Liver (tissue), 3 donors: Measurements from ENCODE around the gene LRRC71.

Source experiments
- EGR1 ChIP-seq, 2 donors: IDR thresholded peaks; 2 replicates each; pipeline ENCODE4 v1.6.1; 2016 to 2018; ENCODE audit warnings: antibody characterized with exemption in 2 of 2, low read depth in 2 of 2
- FOXA1 ChIP-seq: IDR thresholded peaks from 2 replicates; pipeline ENCODE4 v1.6.1; 2016; ENCODE audit warnings: antibody characterized with exemption
- JUND ChIP-seq, 2 donors: IDR thresholded peaks; 2 replicates each; pipeline ENCODE4 v1.6.1; 2016; ENCODE audit warnings: antibody characterized with exemption in 2 of 2
- NR2F2 ChIP-seq: IDR thresholded peaks from 2 replicates; pipeline ENCODE4 v1.6.1; 2016; ENCODE audit warnings: antibody characterized with exemption
- RAD21 ChIP-seq, 2 donors: IDR thresholded peaks; 2 replicates each; pipeline ENCODE4 v1.6.1; 2016; ENCODE audit warnings: antibody characterized with exemption in 2 of 2, mild to moderate bottlenecking in 2 of 2
- RXRA ChIP-seq, 2 donors: IDR thresholded peaks; 2 replicates each; pipeline ENCODE4 v1.6.1; 2017 to 2018; ENCODE audit warnings: antibody characterized with exemption in 2 of 2, mild to moderate bottlenecking in 1 of 2
- SP1 ChIP-seq: IDR thresholded peaks from 2 replicates; pipeline ENCODE4 v1.6.1; 2018; ENCODE audit warnings: antibody characterized with exemption, mild to moderate bottlenecking
- TAF1 ChIP-seq: conservative IDR thresholded peaks from 2 replicates; pipeline ENCODE4 v1.6.1; 2016; ENCODE audit warnings: antibody characterized with exemption, mild to moderate bottlenecking
- YY1 ChIP-seq: IDR thresholded peaks from 2 replicates; pipeline ENCODE4 v1.6.1; 2016; ENCODE audit warnings: antibody characterized with exemption, mild to moderate bottlenecking
- TF ChIP-seq, protein P1 (sequence below): IDR thresholded peaks from 2 replicates; pipeline ENCODE4 v1.6.1; 2016; ENCODE audit warnings: antibody characterized with exemption, mild to moderate bottlenecking
- TF ChIP-seq, protein P2 (sequence below): fragments of 150-350 bp; IDR thresholded peaks from 2 replicates; pipeline ENCODE4 v1.5.1; 2017; ENCODE audit warnings: improper control_type of control experiment, low read depth, low read length; ENCODE audit not compliant: missing input control
- TF ChIP-seq, protein P3 (sequence below): IDR thresholded peaks from 2 replicates; pipeline ENCODE4 v1.6.1; 2016; ENCODE audit warnings: antibody characterized with exemption
- TF ChIP-seq, protein P4 (sequence below): IDR thresholded peaks from 2 replicates; pipeline ENCODE4 v1.6.1; 2016; ENCODE audit warnings: antibody characterized with exemption
- donor health status: healthy.
- donor health status: healthy.

DNA sequence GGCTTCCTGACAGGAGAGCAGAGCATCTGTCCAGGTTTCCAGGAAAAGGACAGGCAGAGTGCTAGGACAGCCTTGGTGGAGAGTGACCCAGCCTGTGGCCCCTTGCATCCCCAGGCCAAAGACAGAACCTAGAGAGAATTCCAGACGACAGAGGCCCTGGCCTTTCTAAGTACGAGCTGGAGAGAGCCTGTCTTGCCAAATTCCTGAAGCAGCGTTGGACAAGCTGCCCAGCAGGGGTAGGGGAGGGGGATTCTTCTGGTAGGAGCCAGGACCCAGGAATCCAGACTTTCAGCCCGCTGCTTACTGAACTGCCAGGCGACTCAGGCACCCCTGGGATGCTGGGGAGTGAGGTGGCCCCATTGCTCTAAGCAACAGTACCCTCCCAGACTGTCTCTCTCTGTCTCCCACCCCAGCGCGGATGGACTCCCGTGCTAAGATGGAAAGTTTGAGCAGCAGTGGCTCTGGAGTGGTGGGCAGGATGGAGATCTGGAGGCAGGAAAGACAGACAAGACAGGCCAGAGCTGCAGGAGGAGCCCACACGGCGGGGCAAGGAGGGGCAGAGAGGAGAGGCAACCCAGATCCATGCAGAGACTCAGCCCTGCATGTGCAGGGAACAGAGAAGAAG lies 35.8 kb upstream of the LRRC71 start:
- TF ChIP-seq, protein P1, sequence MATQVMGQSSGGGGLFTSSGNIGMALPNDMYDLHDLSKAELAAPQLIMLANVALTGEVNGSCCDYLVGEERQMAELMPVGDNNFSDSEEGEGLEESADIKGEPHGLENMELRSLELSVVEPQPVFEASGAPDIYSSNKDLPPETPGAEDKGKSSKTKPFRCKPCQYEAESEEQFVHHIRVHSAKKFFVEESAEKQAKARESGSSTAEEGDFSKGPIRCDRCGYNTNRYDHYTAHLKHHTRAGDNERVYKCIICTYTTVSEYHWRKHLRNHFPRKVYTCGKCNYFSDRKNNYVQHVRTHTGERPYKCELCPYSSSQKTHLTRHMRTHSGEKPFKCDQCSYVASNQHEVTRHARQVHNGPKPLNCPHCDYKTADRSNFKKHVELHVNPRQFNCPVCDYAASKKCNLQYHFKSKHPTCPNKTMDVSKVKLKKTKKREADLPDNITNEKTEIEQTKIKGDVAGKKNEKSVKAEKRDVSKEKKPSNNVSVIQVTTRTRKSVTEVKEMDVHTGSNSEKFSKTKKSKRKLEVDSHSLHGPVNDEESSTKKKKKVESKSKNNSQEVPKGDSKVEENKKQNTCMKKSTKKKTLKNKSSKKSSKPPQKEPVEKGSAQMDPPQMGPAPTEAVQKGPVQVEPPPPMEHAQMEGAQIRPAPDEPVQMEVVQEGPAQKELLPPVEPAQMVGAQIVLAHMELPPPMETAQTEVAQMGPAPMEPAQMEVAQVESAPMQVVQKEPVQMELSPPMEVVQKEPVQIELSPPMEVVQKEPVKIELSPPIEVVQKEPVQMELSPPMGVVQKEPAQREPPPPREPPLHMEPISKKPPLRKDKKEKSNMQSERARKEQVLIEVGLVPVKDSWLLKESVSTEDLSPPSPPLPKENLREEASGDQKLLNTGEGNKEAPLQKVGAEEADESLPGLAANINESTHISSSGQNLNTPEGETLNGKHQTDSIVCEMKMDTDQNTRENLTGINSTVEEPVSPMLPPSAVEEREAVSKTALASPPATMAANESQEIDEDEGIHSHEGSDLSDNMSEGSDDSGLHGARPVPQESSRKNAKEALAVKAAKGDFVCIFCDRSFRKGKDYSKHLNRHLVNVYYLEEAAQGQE, result no peak
- TF ChIP-seq RXRA (IDR thresholded peaks at IDR 0.05) (no peak), JUND (IDR thresholded peaks at IDR 0.05) (no peak), NR2F2 (no peak), TAF1 (no peak), EGR1 (IDR thresholded peaks at IDR 0.05; ENCODE audit: low read depth in 2 of 2) (no peak), RAD21 (IDR thresholded peaks at IDR 0.05) (no peak), FOXA1 (no peak), YY1 (no peak), SP1 (no peak)
- TF ChIP-seq, protein P2, sequence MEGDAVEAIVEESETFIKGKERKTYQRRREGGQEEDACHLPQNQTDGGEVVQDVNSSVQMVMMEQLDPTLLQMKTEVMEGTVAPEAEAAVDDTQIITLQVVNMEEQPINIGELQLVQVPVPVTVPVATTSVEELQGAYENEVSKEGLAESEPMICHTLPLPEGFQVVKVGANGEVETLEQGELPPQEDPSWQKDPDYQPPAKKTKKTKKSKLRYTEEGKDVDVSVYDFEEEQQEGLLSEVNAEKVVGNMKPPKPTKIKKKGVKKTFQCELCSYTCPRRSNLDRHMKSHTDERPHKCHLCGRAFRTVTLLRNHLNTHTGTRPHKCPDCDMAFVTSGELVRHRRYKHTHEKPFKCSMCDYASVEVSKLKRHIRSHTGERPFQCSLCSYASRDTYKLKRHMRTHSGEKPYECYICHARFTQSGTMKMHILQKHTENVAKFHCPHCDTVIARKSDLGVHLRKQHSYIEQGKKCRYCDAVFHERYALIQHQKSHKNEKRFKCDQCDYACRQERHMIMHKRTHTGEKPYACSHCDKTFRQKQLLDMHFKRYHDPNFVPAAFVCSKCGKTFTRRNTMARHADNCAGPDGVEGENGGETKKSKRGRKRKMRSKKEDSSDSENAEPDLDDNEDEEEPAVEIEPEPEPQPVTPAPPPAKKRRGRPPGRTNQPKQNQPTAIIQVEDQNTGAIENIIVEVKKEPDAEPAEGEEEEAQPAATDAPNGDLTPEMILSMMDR, result no peak
- TF ChIP-seq, protein P3, sequence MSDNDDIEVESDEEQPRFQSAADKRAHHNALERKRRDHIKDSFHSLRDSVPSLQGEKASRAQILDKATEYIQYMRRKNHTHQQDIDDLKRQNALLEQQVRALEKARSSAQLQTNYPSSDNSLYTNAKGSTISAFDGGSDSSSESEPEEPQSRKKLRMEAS, result no peak
- TF ChIP-seq, protein P4, sequence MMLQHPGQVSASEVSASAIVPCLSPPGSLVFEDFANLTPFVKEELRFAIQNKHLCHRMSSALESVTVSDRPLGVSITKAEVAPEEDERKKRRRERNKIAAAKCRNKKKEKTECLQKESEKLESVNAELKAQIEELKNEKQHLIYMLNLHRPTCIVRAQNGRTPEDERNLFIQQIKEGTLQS, result no peak
